Prostate gland (tissue), 2 donors: Measurements from ENCODE around the gene PRKCQ.

ENCODE experiments used
- POLR2A ChIP-seq: fragments of 450-650 bp; IDR thresholded peaks from one replicate; pipeline ENCODE4 v1.6.1; 2016; ENCODE audit warnings: antibody characterized with exemption, mild to moderate bottlenecking
- POLR2AphosphoS5 ChIP-seq: sonication (generic); formaldehyde crosslinking; IDR thresholded peaks from one replicate; pipeline ENCODE4 v1.6.1; 2017; ENCODE audit warnings: antibody characterized with exemption
- TF ChIP-seq, protein P1 (sequence below), 4 experiments: fragments of 200-600 bp in 2 of 4; fragments of 450-650 bp in 2 of 4; sonication (generic) in 2 of 4; IDR thresholded peaks; 1 replicate in 3 of 4; 2 replicates in 1 of 4; pipeline ENCODE4 v1.5.1; 2016 to 2019; ENCODE audit warnings: antibody characterized with exemption in 4 of 4, mild to moderate bottlenecking in 2 of 4, moderate library complexity in 2 of 4

DNA sequence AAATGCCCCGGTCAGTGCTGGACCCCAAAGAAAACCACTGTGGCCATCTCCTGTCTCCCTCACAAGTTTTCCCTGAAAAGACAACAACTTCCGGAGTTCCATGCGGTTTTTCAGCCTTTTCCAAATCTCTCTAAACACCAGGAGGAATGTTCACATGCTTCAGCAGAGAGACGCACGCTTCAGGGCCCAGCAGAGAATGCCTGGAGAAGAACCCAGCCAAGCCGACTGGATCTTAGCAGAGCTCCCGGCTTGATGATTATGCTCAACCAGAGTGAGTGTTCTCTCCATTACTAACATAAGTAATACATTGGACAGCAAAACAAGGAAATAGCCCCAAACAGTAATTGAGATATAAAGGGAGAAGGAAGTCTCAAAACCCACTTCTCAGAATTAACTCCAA lies 17.9 kb downstream of the PRKCQ start:
- TF ChIP-seq, protein P1, sequence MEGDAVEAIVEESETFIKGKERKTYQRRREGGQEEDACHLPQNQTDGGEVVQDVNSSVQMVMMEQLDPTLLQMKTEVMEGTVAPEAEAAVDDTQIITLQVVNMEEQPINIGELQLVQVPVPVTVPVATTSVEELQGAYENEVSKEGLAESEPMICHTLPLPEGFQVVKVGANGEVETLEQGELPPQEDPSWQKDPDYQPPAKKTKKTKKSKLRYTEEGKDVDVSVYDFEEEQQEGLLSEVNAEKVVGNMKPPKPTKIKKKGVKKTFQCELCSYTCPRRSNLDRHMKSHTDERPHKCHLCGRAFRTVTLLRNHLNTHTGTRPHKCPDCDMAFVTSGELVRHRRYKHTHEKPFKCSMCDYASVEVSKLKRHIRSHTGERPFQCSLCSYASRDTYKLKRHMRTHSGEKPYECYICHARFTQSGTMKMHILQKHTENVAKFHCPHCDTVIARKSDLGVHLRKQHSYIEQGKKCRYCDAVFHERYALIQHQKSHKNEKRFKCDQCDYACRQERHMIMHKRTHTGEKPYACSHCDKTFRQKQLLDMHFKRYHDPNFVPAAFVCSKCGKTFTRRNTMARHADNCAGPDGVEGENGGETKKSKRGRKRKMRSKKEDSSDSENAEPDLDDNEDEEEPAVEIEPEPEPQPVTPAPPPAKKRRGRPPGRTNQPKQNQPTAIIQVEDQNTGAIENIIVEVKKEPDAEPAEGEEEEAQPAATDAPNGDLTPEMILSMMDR (IDR thresholded peaks at IDR 0.05): no peak
- TF ChIP-seq POLR2AphosphoS5 (no peak), POLR2A (no peak)
